HG03066 (cell line): ENCODE results near the gene GSTM2.

Experiments used
- ATAC-seq: cut with Tn5 transposase; IDR thresholded peaks from one replicate; pipeline ENCODE4 v1.9.1; 2021; ENCODE audit warnings: low read depth; ENCODE audit not compliant: unreplicated experiment

GSTM2 gene

DNA sequence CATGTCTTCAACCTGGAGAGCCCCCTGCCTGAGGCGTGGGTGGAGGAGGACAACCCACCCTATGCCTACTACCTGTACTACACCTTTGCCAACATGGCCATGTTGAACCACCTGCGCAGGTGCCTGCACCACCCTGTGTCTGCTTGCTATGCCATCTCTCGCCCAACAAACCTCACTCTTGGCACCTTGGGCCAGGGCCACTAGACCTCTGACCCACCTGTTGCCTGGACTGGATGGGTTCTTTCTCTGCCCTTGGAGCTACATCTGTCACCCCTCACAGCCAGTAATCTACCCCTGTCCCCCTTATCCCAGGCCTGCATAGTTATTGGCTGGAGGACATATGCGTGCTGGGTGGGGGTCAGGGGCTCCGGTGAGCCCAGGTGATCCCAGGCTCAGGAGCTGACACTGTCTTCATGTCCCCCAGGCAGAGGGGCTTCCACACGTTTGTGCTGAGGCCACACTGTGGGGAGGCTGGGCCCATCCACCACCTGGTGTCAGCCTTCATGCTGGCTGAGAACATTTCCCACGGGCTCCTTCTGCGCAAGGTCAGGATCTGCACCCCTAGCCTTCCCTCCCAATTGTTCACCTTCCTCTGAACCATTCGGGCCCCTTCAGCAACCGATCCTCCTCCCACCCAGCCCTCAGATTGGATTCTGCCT lies 38.4 kb upstream of the GSTM2 start:
- no peak for ATAC-seq

DNA sequence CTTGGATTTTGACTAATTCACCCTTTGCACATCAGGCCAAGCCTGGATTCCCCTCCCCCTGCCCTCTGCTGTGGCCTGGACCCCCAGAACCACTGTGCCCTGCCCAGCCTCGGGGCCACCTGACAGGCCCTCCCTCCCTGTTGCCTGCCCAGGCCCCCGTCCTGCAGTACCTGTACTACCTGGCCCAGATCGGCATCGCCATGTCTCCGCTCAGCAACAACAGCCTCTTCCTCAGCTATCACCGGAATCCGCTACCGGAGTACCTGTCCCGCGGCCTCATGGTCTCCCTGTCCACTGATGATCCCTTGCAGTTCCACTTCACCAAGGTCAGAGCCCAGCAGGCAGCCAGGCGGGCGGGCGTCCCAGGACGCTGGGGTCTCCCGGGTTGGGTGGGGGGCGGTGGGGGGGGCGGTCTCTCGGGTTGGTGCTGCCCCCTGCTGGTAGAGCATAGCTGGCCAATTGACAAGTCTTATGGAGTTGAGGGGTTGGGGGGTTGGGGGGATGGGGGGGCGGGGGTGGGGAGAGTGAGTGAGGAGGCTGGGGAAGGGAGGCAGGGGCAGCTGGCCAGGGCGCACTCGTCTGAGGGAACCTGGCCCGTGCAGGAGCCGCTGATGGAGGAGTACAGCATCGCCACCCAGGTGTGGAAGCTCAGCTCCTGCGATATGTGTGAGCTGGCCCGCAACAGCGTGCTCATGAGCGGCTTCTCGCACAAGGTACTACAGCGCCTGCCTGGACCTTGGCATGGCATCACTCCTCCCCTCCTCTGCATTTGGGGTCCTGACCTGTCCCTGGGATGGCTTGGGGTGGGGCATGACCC lies 37.6 kb upstream of the GSTM2 start:
- ATAC-seq: no peak

DNA sequence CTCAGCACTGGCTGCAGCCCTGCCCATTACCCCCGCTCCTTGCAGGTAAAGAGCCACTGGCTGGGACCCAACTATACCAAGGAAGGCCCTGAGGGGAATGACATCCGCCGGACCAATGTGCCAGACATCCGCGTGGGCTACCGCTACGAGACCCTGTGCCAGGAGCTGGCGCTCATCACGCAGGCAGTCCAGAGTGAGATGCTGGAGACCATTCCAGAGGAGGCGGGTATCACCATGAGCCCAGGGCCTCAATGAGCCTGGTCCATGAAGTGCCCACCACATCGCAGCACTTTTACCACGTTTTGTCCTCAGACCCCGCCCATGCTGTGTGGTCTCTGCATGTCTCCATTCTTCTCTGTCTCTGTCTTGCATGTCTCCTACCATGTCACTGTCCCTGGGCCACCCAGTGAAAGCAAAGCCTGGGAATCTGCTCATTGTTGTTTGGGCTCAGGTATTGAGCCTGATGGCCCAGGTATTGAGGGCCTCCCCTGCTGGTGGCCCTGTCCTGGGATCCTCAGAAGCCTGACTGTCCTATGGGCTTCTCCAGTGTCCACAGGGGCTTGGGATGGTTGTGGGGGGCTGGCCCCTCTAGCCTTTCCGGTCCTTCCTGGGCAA lies 36.9 kb upstream of the GSTM2 start:
- no peak for ATAC-seq

DNA sequence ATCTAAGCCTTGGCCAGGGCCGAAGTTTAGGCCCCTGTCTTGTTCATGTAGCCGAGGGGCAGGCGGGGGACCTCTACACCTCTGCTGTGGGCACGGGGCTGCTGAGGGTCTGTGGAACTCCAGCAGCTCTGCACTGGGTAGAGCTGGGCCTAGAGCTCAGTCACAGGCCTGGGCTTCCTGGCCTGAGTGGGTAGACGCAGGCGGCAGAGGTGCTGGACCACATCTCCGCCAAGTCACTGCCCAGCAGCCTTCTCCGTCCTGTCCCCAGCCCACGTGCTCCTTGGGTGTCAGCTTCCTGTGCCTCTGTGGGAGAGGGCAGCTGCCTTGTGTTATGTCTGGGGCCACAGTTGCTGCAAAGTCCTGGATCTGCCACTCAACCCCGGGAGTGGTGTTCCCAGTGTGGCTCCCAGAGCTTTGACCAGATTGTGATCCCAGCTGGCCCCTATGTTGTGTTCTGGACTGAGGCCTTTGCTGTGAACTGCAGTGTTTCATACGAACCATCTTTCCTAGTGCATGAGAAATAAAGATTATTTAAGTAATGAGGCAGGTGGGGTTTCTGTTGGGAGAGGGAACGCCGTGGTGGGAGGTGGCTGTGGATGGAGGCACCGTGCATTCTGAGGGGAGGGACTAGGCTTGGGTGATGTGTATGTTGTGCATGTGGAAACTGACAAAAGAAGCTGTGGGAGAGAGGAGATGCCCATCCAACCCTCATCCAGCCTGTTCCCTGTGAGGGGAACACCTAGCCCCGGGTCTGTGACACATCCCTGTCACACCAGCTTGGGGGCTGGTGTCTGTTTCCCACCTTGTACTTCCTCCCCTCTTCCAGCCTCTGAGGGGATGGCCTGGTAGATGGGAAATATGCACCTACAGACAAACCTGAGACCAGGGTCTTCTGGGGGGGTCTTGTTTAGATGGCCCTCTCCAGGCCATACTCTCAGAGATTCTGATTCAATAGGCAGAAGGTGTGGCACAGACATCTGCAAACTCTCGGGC lies 36.0 kb upstream of the GSTM2 start:
- no peak for ATAC-seq

DNA sequence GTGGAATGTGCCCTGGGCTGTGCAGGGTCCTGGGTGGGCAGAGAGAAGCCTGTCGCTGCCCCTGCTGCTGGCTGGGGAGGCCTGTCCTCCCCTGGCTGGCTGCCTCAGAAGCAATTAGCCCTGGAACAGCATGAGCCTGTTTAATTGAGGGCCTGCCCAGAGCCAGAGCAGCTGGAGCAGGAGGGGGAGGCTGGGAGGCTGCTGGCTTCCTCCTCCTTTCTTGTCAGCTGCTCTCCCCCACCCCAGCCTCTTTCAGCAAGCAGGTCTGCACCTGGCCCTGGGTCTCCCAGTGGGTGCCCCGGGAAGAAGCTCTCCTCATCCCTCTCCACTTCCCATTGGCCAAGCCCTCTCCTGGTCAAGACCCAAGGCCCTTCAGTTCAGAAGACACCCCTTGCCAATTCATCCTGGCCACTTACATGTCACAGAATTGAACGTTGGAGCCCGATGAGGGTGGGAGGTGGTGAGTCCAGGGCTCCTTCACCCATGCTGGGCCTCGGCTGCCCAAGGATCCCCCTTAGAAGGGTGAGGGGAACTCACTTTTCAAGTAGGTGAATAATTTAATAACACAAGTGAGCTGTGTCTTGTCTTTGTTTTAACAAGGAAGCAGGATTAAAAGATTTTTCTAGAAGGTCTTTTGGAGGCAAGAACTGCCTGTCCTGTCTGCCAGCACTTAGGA lies 35.0 kb upstream of the GSTM2 start:
- no peak for ATAC-seq

DNA sequence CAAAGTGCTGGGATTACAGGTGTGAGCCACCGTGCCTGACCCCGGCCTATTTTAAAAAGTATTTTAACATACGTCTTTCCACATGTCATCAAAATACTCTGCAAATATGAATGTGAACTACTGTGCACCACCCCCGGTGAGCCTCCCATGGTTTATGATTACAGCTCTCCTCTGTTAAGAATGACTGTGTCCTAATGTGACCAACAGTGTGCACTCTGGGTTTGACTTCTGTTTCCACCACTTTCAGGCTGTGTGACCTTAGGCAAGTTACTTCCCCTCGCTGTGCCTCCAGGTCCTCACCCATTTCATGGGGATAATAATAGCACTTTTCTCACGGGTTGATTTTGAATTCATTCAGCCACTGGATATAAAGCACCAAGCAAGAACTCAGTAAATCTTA lies 33.6 kb upstream of the GSTM2 start:
- no peak for ATAC-seq

DNA sequence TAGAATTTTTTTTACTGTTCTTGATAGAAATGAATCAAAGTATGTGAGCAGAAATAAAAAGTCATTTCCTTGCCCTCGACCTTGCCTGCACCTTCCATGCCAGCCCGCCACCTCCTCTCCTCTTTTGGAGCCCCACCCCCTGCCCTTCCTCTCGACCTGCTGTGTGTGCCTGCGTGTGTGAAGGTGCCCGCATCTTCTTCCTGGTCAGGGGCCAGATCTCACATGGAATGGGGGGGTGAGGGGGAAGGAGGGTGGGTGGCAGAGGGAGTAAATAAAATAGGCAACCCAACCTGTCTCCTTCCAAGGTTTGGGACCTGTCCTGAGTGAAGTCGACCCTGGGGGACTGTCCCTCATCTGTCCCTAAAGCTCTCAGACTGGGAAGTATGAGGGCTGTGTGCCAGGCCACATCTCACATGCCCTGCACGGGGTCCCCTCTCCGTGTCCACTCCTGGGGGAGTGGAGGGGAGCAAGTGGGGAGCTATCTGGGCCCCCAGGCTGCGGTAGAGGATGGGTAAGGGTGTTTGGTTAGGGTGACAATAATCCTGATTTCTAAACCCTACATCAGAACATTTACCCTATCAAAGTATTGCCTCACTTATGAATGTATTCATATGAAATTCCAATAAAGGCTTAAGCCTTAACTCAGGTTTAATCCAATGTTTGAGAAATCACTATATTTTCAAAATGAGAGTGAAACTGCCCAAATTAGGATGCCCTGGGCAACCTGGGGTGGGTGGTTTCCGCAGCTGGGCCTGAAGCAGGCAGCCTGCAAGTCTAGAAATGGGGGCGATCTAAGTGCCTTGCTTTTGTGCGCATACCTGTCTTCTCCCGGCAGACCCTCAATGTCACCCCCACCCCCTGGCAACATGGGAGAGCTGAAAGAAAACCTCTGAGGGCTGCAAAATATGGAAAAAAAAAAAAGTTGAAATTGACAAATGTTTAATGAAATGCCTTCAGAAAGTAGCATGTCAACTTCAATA lies 32.8 kb upstream of the GSTM2 start:
- ATAC-seq: no peak

DNA sequence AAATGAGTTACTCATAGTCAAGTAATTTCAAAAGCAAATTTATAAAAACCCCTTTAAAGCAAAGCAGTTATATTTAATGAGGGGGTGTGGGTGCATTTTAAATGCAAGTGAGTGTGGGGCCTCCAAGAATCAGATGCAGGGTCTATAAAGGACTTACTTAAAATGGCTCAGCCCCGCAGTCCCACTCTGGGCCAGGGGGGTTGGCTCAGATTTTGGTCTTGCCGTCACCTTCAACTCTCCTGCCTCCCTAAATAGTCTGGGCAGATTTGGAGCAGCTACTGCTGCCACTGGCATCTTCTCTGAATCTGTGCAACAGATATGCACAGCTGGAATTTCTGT lies 32.0 kb upstream of the GSTM2 start:
- ATAC-seq: no peak

DNA sequence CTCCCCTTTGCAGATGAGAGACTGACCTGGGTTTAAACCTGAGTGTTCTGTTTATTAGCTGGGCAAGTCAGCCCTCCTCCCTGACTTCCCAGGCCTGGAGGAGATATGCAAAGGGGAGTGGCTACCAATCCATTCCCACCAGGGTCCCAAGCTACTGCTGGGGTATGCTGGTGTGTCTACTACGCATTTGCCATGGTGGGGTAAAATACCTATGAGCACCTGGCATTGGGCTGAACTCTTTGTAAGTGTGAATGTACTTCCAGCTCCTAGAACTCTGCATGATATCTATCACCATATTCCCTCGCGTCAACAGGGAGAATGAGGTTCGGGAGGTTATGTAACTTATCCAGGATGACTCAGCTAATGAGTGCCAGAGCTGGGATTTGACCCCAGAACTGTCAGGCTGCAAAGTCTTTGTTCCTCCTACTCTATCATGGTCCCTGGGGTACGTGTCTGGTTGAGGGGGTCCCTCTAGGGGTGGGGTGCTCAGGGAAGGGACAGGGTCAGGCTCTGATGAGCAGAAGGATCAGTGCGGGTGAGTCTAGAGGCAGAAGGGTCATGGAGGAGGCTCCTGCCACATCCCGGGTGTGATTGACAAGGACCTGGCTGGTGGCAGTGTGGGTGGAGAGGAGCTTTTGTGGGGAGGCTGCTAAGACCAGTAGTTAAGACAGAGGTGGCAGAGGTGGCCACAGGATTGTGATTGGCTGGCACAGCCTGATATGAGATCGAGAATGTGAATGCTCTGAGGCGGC lies 31.5 kb upstream of the GSTM2 start:
- no peak for ATAC-seq

DNA sequence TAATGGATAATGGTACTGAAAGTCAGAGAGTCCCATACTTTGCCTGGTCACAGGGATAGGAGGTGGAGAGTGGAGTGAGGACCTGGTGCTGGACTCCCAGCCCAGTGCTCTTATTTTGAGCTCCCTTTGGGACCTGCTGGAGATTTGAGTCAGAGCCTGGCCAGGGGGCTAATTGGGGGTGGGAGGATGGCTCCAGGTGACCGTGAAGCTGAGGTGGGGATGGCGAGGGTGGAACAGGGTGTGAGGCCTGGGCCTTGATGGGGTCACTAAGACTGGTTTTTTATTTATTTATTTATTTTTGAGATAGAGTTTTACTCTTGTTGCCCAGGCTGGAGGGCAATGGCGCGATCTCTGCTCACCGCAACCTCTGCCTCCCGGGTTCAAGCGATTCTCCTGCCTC lies 30.4 kb upstream of the GSTM2 start:
- no peak for ATAC-seq

DNA sequence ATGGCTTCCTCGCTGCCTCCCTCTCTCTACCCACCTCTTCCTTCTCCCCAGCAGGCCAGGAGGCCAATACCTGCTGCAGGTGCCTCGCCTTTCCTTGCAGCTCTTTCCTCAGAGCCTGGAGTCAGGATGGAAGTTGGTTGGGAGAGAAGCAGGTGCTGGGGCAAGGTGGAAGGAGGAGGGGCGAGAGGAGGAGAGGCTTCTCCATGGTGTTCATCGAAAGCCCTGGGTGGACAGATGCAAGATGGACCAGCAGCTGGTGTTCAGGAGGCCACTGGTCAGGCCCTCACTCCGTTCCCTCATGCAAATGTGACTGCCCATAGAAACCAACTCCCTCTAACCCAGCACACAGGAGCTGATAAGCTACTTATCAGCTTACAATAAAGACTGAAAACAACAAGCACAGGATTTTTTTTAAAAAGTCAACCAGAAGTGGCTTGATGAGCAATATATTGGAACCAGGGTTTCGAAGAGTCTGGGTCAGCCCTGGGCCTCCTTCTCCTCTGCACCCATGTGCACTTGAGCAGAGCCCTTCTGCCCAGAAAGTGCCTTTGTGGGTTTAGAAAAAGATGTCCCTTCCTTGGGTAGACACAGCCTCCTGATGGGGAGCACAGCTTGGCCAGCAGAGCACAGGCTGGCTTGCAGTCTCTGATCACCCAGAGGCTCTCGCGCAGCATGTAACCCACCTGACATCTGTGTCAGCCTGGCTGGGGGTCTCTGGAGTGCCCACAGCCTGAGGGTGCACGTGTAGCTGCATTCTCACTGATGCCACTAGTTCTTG lies 28.6 kb upstream of the GSTM2 start:
- no peak for ATAC-seq

DNA sequence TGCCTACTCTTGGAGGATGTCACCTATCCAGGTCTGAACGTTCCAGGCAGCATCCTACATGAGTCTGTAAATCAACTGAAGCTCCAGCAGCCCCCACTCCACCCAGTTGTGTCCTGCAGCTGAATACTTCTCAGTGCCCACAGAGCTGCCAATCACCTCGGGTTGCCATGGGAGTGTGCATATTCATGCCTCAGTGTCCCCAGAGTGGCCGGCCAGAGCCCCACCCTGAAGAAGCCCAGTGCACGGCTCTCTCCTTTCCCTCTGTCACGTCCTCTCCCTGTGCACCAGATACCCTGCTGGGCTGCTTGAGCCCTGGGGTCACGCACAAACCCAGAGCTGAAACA lies 28.0 kb upstream of the GSTM2 start:
- ATAC-seq: no peak

DNA sequence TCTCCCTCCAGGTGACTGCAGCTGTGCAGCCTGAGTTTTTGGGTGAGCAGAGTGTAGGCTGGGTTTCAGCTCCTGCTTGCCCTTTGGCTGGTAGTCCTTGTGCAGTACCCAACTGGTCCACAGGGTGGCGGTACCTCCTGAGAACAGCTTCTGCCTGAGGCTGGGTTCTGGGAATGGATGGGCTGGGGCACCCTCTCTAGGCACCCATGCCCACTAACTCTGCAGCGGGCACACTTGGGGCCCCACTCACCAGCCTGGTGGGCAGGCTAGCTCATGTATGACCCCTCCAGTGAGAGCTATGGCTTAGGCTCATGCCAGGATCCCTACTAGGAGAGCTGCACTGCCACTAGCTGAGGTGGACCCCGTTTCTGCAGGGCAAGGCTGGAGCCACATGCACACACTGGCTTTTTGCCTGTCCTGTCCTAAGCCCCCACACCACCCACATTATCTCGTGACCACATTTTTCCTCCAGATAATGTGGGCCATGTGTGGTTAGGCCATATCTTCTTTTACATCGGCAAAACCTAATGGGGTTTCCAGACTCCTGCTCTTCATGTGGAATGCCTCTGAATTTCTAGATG lies 27.5 kb upstream of the GSTM2 start:
- ATAC-seq: peak; percentile 57

DNA sequence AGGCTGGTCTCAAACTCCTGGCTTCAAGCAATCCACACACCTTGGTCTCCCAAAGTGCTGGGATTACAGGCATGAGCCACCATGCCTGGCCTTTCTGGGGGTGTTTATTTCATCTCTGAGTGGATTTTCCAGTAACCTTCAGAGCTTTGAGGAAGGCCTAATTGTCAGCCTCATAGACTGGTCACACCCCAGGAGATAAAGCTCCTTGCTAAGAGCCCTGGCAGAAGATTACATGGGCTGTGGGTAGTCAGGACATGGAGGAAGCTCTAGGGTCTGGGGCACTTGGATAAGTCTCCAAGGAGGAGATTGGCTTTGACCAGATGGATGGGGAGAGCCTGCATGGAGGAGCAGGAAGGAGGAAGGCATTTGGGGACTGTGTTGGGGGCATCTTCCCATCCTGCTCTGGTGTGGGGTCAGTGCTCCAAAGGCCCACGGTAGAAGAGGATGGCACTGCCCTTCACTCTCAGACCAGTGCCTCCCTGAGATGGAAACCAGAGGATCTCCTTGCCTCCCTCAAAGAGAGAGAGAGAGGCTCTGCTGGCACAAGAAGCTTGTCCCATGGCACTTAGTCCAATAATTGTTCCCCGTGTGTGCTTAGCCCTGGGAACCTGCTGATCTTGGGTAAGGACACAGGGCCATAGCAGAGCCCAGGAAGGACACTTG lies 26.6 kb upstream of the GSTM2 start:
- no peak for ATAC-seq

DNA sequence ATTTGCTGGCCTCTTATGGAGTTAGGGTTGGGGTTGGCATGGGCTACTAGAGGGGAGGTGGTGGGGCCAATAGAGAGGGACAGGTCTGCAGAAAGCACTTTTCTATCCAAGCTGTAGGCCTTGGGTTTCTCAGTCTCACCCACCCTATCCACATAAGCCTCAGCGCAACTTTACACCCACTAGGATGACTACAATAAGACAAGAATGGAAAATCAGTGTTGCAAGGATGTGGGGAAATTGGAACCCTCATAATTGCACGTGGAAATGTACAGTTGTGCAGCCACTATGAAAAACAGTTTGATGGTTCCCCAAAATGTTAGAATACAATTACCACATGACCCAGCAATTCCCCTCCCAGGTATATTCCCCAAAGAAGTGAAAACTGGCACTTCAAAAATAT lies 26.0 kb upstream of the GSTM2 start:
- ATAC-seq: no peak

DNA sequence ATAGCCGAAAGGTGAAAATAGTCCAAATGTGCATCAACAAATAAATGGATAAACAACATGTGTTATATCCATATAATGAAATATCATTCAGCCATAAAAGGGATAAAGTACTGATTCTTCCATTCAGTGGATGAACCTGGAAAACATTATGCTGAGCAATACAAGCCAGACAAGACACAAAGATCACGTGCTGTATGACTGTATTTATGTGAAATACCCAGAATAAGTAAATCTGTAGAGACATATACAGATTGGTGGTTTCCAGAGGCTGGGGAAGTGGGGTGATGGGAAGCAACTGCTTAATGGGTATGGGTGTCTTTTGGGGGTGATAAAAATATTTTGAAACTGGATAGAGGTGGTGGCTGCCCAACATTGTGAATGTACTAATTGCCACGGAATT lies 25.2 kb upstream of the GSTM2 start:
- no peak for ATAC-seq
